PC-9 (cell line): ENCODE results near the gene ATP10A. TPM values are rescaled to one million over a fixed set of nuclear protein-coding genes. Genes with fewer than 3 reads are reported as not detected.

Experiments used
- BruUV-seq: library from RNA; stranded (reverse); fragments of 400-500 nt; replicated peaks from 2 replicates; lab custom pipeline; 2021; lab: Mats Ljungman, UMichigan
- CTCF ChIA-PET: fragments of 300-600 bp; sonication (Branson Sonifier 250); formaldehyde crosslinking; loops from one replicate; lab custom pipeline; 2022; ENCODE audit warnings: antibody characterized with exemption; lab: Charles Lee
- POLR2A ChIA-PET: fragments of 300-600 bp; sonication (Branson Sonifier 250); formaldehyde crosslinking; loops from one replicate; lab custom pipeline; 2022; ENCODE audit warnings: antibody characterized with exemption; ENCODE audit not compliant: unreplicated experiment; lab: Charles Lee
- DNase-seq, 2 experiments: peaks; one replicate each; pipeline versions ENCODE4 v3.0.0 to v3.0.0-alpha.2; 2015 to 2022; ENCODE audit warnings: mixed read lengths in 1 of 2
- H2AFZ ChIP-seq: fragments of 200-600 bp; sonication (generic); 2 replicates; pipeline ENCODE4 v1.8.1; 2017; ENCODE audit warnings: antibody characterized with exemption
- H3F3A ChIP-seq: fragments of 200-600 bp; sonication (generic); 2 replicates; pipeline ENCODE4 v1.8.1; 2017; ENCODE audit warnings: antibody characterized with exemption, mild to moderate bottlenecking, low read depth; ENCODE audit not compliant: insufficient read depth
- H3K27ac ChIP-seq: fragments of 200-600 bp; sonication (generic); 2 replicates; pipeline ENCODE4 v1.6.1; 2016; ENCODE audit warnings: mixed run types
- H3K27me3 ChIP-seq: fragments of 200-600 bp; sonication (generic); 2 replicates; pipeline ENCODE4 v1.6.1; 2016; ENCODE audit warnings: low read depth, mixed run types; ENCODE audit not compliant: insufficient read depth
- H3K36me3 ChIP-seq: fragments of 200-600 bp; sonication (generic); 2 replicates; pipeline ENCODE4 v1.6.1; 2016; ENCODE audit warnings: low read depth, mixed run types
- H3K4me1 ChIP-seq: fragments of 200-600 bp; sonication (generic); replicated peaks from 2 replicates; pipeline ENCODE4 v1.6.1; 2016; ENCODE audit warnings: mixed run types; ENCODE audit not compliant: insufficient read depth
- H3K4me2 ChIP-seq: fragments of 200-600 bp; sonication (generic); 2 replicates; pipeline ENCODE4 v1.6.1; 2017; ENCODE audit warnings: mixed run types
- H3K4me3 ChIP-seq: fragments of 200-600 bp; sonication (generic); 2 replicates; pipeline ENCODE4 v1.6.1; 2016; ENCODE audit warnings: mixed run types
- H3K79me2 ChIP-seq: fragments of 200-600 bp; sonication (generic); 2 replicates; pipeline ENCODE4 v1.6.1; 2017; ENCODE audit warnings: low read depth, mixed run types
- H3K9me2 ChIP-seq: fragments of 200-600 bp; sonication (generic); 2 replicates; pipeline ENCODE4 v1.8.1; 2017; ENCODE audit warnings: mild to moderate bottlenecking; ENCODE audit not compliant: insufficient read depth
- H3K9me3 ChIP-seq: fragments of 200-600 bp; sonication (generic); 2 replicates; pipeline ENCODE4 v1.8.1; 2016; ENCODE audit warnings: low read depth; ENCODE audit not compliant: insufficient read depth
- H4K20me1 ChIP-seq: fragments of 200-600 bp; sonication (generic); 2 replicates; pipeline ENCODE4 v1.8.1; 2017; ENCODE audit not compliant: insufficient read depth
- EZH2 ChIP-seq: fragments of 200-600 bp; sonication (generic); IDR thresholded peaks from 2 replicates; pipeline ENCODE4 v1.8.0; 2017; ENCODE audit warnings: antibody characterized with exemption, low read depth
- intact Hi-C: fragments of 100-400 bp; cut with micrococcal nuclease; formaldehyde crosslinking; loops from one replicate; pipeline ENCODE4 v1.10.0; 2022; ENCODE audit not compliant: unreplicated experiment
- total RNA-seq: library from RNA; stranded (reverse); gene quantifications from 2 replicates; pipeline ENCODE4 v1.2.3, GENCODE V29; 2021
- TF ChIP-seq, protein P1 (sequence below): fragments of 200-600 bp; sonication (generic); conservative IDR thresholded peaks from 2 replicates; pipeline ENCODE4 v1.6.1; 2017; ENCODE audit warnings: mixed run types, antibody characterized with exemption, mild to moderate bottlenecking, moderate library complexity

The ATP10A gene
- total RNA-seq, 1 experiment from 2014 or later, result not detected

GRCh38 chr15:25668901-25669300, 194.2 kb downstream of the ATP10A start:
- Histone ChIP-seq H3K27ac (no peak overlapping the region), H3K79me2 (no peaks in the 10 kb centered on the region), H3K27me3 (peaks cover 50% of the 10 kb centered on the region), H2AFZ (no peak overlapping the region), H3K9me2 (no peaks in the 10 kb centered on the region), H3K9me3 (no peaks in the 10 kb centered on the region), H3K4me1 (no peaks in the 10 kb centered on the region), H3K36me3 (no peaks in the 10 kb centered on the region), H3K4me3 (no peak overlapping the region), H3F3A (no peaks in the 10 kb centered on the region), H4K20me1 (no peaks in the 10 kb centered on the region), H3K4me2 (no peak overlapping the region)
- DNase-seq, result no peak
- BruUV-seq, result no TSS peak
- intact Hi-C loops, result no loop called here
- CTCF ChIA-PET, result no interaction called here
- TF ChIP-seq, protein P1, sequence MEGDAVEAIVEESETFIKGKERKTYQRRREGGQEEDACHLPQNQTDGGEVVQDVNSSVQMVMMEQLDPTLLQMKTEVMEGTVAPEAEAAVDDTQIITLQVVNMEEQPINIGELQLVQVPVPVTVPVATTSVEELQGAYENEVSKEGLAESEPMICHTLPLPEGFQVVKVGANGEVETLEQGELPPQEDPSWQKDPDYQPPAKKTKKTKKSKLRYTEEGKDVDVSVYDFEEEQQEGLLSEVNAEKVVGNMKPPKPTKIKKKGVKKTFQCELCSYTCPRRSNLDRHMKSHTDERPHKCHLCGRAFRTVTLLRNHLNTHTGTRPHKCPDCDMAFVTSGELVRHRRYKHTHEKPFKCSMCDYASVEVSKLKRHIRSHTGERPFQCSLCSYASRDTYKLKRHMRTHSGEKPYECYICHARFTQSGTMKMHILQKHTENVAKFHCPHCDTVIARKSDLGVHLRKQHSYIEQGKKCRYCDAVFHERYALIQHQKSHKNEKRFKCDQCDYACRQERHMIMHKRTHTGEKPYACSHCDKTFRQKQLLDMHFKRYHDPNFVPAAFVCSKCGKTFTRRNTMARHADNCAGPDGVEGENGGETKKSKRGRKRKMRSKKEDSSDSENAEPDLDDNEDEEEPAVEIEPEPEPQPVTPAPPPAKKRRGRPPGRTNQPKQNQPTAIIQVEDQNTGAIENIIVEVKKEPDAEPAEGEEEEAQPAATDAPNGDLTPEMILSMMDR, result no peak
- TF ChIP-seq EZH2, result no peak
- POLR2A ChIA-PET, result no interaction called here

GRCh38 chr15:25668236-25668795, 194.8 kb downstream of the ATP10A start:
- peaks cover 47% of the 10 kb centered on the region for H3K27me3 ChIP-seq
- no peak overlapping the region for H2AFZ ChIP-seq
- H3K4me1 ChIP-seq, result no peaks in the 10 kb centered on the region
- H3K36me3 ChIP-seq, result no peaks in the 10 kb centered on the region
- no peaks in the 10 kb centered on the region for H3K9me2 ChIP-seq
- no peaks in the 10 kb centered on the region for H3K9me3 ChIP-seq
- H3K4me2 ChIP-seq, result no peak overlapping the region
- ChIA-PET CTCF (no interaction called here), POLR2A (no interaction called here)
- no peak overlapping the region for H3K4me3 ChIP-seq
- intact Hi-C loops, result no loop called here
- no peaks in the 10 kb centered on the region for H4K20me1 ChIP-seq
- BruUV-seq, result no TSS peak
- no peak for DNase-seq
- TF ChIP-seq EZH2, result no peak
- TF ChIP-seq, protein P1, result no peak
- H3K27ac ChIP-seq, result no peak overlapping the region
- H3F3A ChIP-seq, result no peaks in the 10 kb centered on the region
- no peaks in the 10 kb centered on the region for H3K79me2 ChIP-seq

GRCh38 chr15:25667829-25668228, 195.3 kb downstream of the ATP10A start:
- H3K9me2 ChIP-seq, result no peaks in the 10 kb centered on the region
- no TSS peak for BruUV-seq
- no peak for DNase-seq
- no peaks in the 10 kb centered on the region for H3K9me3 ChIP-seq
- H2AFZ ChIP-seq, result no peak overlapping the region
- intact Hi-C loops, result no loop called here
- no peaks in the 10 kb centered on the region for H3K36me3 ChIP-seq
- no peak overlapping the region for H3K4me2 ChIP-seq
- H3F3A ChIP-seq, result no peaks in the 10 kb centered on the region
- no peak overlapping the region for H3K27ac ChIP-seq
- ChIA-PET POLR2A (no interaction called here), CTCF (no interaction called here)
- peaks cover 42% of the 10 kb centered on the region for H3K27me3 ChIP-seq
- no peak for TF ChIP-seq EZH2
- TF ChIP-seq, protein P1, result no peak
- H3K4me1 ChIP-seq, result no peaks in the 10 kb centered on the region
- no peaks in the 10 kb centered on the region for H4K20me1 ChIP-seq
- H3K4me3 ChIP-seq, result no peak overlapping the region
- no peaks in the 10 kb centered on the region for H3K79me2 ChIP-seq
